ENCODE measurements around the gene LMBRD1. TPM values are rescaled to one million over a fixed set of nuclear protein-coding genes. Genes with fewer than 3 reads are reported as not detected.

LMBRD1 gene
- polyA plus RNA-seq, 1 donor (not counting 4 experiments of a cell fraction or from before 2014, with no cell fraction given), result 30.1 TPM

- H3K4me2 ChIP-seq (ENCODE audit: control insufficient read depth, extremely low read depth, insufficient read depth, low read depth, low read length), result no peak overlapping the region
- H2AFZ ChIP-seq (ENCODE audit: control insufficient read depth, low read length), result no peak overlapping the region
- no peak overlapping the region for H3K9ac ChIP-seq (ENCODE audit: control insufficient read depth, extremely low read depth, insufficient read depth, low read length)
- no peaks in the 10 kb centered on the region for H3K79me2 ChIP-seq (ENCODE audit: control insufficient read depth, insufficient read depth, low read length)
- no peaks in the 10 kb centered on the region for H3K9me1 ChIP-seq (ENCODE audit: control insufficient read depth, extremely low read depth, insufficient read depth, low read length)
- FAIRE-seq, result no peak
- H4K20me1 ChIP-seq (ENCODE audit: control insufficient read depth, extremely low read depth, insufficient read depth, low read length), result no peaks in the 10 kb centered on the region
- H3K9me3 ChIP-seq (ENCODE audit: control insufficient read depth, low read depth, low read length), result no peaks in the 10 kb centered on the region
- no peak overlapping the region for H3K4me3 ChIP-seq (ENCODE audit: control insufficient read depth in 2 of 3, extremely low read depth in 1 of 3, insufficient read depth in 2 of 3, low read depth in 1 of 3, low read length in 3 of 3)
- DNase-seq (ENCODE audit: low read depth, low spot score), result no peak
- dilution Hi-C loops (cut with MboI; ENCODE audit: extremely low pct_ligation_motif_present, low sequenced_read_pairs), result no loop called here
- H3K27me3 ChIP-seq (ENCODE audit: control insufficient read depth, extremely low read depth, insufficient read depth, low read length), result no peaks in the 10 kb centered on the region
- H3K27ac ChIP-seq (ENCODE audit: control insufficient read depth, insufficient read depth, low read length), result no peak overlapping the region
- no peaks in the 10 kb centered on the region for H3K36me3 ChIP-seq (ENCODE audit: control insufficient read depth in 2 of 2, extremely low read depth in 1 of 2, insufficient read depth in 2 of 2, low read length in 2 of 2)
- H3K4me1 ChIP-seq (ENCODE audit: control insufficient read depth, extremely low read depth, insufficient read depth, low read length), result no peaks in the 10 kb centered on the region
- TF ChIP-seq CTCF (optimal IDR thresholded peaks at IDR 0.05 in 1 of 3, IDR thresholded peaks at IDR 0.05 in 1 of 3, conservative IDR thresholded peaks at IDR 0.05 in 1 of 3; ENCODE audit: extremely low read depth in 1 of 3, insufficient read depth in 2 of 3, low read length in 3 of 3) (no peak), EZH2 (IDR thresholded peaks at IDR 0.05; ENCODE audit: low read length) (no peak)
Observed at GRCh38 chr6:69704916-69705315, 91.9 kb downstream of the LMBRD1 start.

GRCh38 chr6:69699655-69700054 lies 97.2 kb downstream of the LMBRD1 start:
- FAIRE-seq, result no peak
- dilution Hi-C loops (cut with MboI; ENCODE audit: extremely low pct_ligation_motif_present, low sequenced_read_pairs), result no loop called here

More at GRCh38 chr6:69699655-69700054, 97.2 kb downstream of the LMBRD1 start:
- Histone ChIP-seq H2AFZ (ENCODE audit: control insufficient read depth, low read length) (no peak overlapping the region), H3K27me3 (ENCODE audit: control insufficient read depth, extremely low read depth, insufficient read depth, low read length) (no peaks in the 10 kb centered on the region), H4K20me1 (ENCODE audit: control insufficient read depth, extremely low read depth, insufficient read depth, low read length) (no peaks in the 10 kb centered on the region), H3K4me2 (ENCODE audit: control insufficient read depth, extremely low read depth, insufficient read depth, low read depth, low read length) (no peak overlapping the region), H3K9me3 (ENCODE audit: control insufficient read depth, low read depth, low read length) (no peaks in the 10 kb centered on the region), H3K9ac (ENCODE audit: control insufficient read depth, extremely low read depth, insufficient read depth, low read length) (no peak overlapping the region), H3K27ac (ENCODE audit: control insufficient read depth, insufficient read depth, low read length) (no peak overlapping the region), H3K36me3 (ENCODE audit: control insufficient read depth in 2 of 2, extremely low read depth in 1 of 2, insufficient read depth in 2 of 2, low read length in 2 of 2) (no peaks in the 10 kb centered on the region), H3K4me1 (ENCODE audit: control insufficient read depth, extremely low read depth, insufficient read depth, low read length) (no peaks in the 10 kb centered on the region), H3K79me2 (ENCODE audit: control insufficient read depth, insufficient read depth, low read length) (no peaks in the 10 kb centered on the region), H3K9me1 (ENCODE audit: control insufficient read depth, extremely low read depth, insufficient read depth, low read length) (no peaks in the 10 kb centered on the region), H3K4me3 (ENCODE audit: control insufficient read depth in 2 of 3, extremely low read depth in 1 of 3, insufficient read depth in 2 of 3, low read depth in 1 of 3, low read length in 3 of 3) (no peak overlapping the region)
- no peak for TF ChIP-seq EZH2 (IDR thresholded peaks at IDR 0.05; ENCODE audit: low read length)
- no peak for TF ChIP-seq CTCF (optimal IDR thresholded peaks at IDR 0.05 in 1 of 3, IDR thresholded peaks at IDR 0.05 in 1 of 3, conservative IDR thresholded peaks at IDR 0.05 in 1 of 3; ENCODE audit: extremely low read depth in 1 of 3, insufficient read depth in 2 of 3, low read length in 3 of 3)
- DNase-seq (ENCODE audit: low read depth, low spot score), result no peak
